Measurements from ENCODE around the gene NOD2. TPM values are rescaled to one million over a fixed set of nuclear protein-coding genes. Genes with fewer than 3 reads are reported as not detected.

Gene NOD2
- total and polyA plus RNA-seq, 5 experiments from 2014 or later: 0.08 to 0.51 (median 0.41) TPM; not detected in 1

DNA sequence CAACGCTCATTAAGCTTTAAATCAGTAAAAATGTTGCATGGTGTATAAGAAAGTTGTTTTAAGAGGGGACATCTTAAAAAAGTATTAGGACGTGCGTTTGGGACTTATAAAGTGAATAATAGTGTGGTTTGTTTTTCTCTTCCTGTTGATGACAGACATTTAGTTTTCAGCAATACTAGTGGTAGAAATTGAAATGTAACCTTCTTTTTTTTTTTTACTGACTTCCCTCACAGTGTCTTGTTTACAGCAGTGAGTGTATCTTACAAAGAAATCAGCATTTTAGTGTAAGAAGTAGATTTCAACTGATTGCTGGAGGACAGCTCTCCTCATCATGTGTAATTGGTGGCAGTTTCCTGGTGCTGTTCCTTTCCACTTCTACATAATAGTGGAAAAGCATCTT, 88.1 kb downstream of the NOD2 start:
- Mint-ChIP-seq H3K9me3 (no peaks in the 10 kb centered on the region), H3K4me3 (peak overlapping the region in 7 of 10 donors; percentile 22 to 50 (median 34)), H3K27ac (peak overlapping the region; percentile 31 to 91 (median 86)), H3K4me1 (peaks cover 16 to 47% (median 41%) of the 10 kb centered on the region in 4 donors), H3K36me3 (peaks cover 28 to 91% (median 45%) of the 10 kb centered on the region in 3 donors), H3K27me3 (no peaks in the 10 kb centered on the region)
- ATAC-seq (no peak), DNase-seq (no peak)
- POLR2A ChIA-PET: no interaction called here

Small RNAs within 50 kb of the gene (microRNA-seq; reads per million reads assigned to microRNA genes)
- gene MIR3181 (ENCODE audit: borderline microRNAs expressed): not detected

Other genes starting within 250 kb of the NOD2 start
- gene NKD1, start 145.2 kb upstream of the NOD2 start, total RNA-seq: 1 to 10 TPM; 4.1 to 5.9 TPM
- gene NKD1, start 145.2 kb upstream of the NOD2 start, polyA plus RNA-seq: 1 to 10 TPM in 1 of 3 donors, under 1 TPM in 2; 0.07 to 1.4 (median 0.44) TPM
- 10 to 100 TPM; 38.3 to 42.8 TPM for gene SNX20, start 12.3 kb upstream of the NOD2 start, total RNA-seq
- 10 to 100 TPM; 31.1 to 50.4 (median 34.4) TPM for gene SNX20, start 12.3 kb upstream of the NOD2 start, polyA plus RNA-seq
- gene CYLD, start 48.5 kb downstream of the NOD2 start, total RNA-seq: 100 to 1,000 TPM; 195 to 203 TPM
- 100 to 1,000 TPM; 106 to 131 (median 107) TPM for gene CYLD, start 48.5 kb downstream of the NOD2 start, polyA plus RNA-seq